ENCODE data around the gene IMPDH2.

GRCh38 chr3:49027634-49028033 lies 1.6 kb downstream of the IMPDH2 start:
- TF ChIP-seq POLR2A (IDR thresholded peaks at IDR 0.05) (no peak), CTCF (IDR thresholded peaks at IDR 0.05) (no peak), EP300 (IDR thresholded peaks at IDR 0.05) (peak in 1 of 2 donors; percentile 7)
